Effector CD8-positive, alpha-beta T cell (primary cell): ENCODE data around the gene CCDC134.
A peak's percentile ranks its signal among the peaks of the same experiment; 100 is the strongest.

Experiments used
- DNase-seq: peaks from one replicate; lab custom pipeline; 2025; lab: John Stamatoyannopoulos, UW
- total RNA-seq, 4 experiments: gene quantifications; one replicate each; lab custom pipeline; 2026; lab: John Stamatoyannopoulos, UW

Gene CCDC134
- 35.7 to 55.1 (median 49.5) reads per million in 4 experiments for total RNA-seq

- peak; percentile 77 for DNase-seq
Measured at GRCh38 chr22:41800348-41801146, at the start of gene CCDC134. Gene CCDC134, plus strand, starts transcription at chr22:41800679. Its CDS starts 8,212 bp downstream, at chr22:41808891.

GRCh38 chr22:41752011-41752970 lies 48.2 kb upstream of the CCDC134 start:
- no peak for DNase-seq

- no peak for DNase-seq
Measured at GRCh38 chr22:41753984-41754383, 46.5 kb upstream of the CCDC134 start.

- no peak for DNase-seq
Measured at GRCh38 chr22:41757502-41757901, 43.0 kb upstream of the CCDC134 start.

GRCh38 chr22:41758231-41758630 lies 42.2 kb upstream of the CCDC134 start:
- no peak for DNase-seq

GRCh38 chr22:41762980-41763779 lies 37.3 kb upstream of the CCDC134 start:
- no peak for DNase-seq

- no peak for DNase-seq
Measured at GRCh38 chr22:41766476-41766875, 34.0 kb upstream of the CCDC134 start.

- no peak for DNase-seq
Measured at GRCh38 chr22:41768430-41768829, 32.0 kb upstream of the CCDC134 start.

GRCh38 chr22:41770715-41771468 lies 29.6 kb upstream of the CCDC134 start:
- no peak for DNase-seq

- DNase-seq, result no peak
Measured at GRCh38 chr22:41772198-41772597, 28.3 kb upstream of the CCDC134 start.

- DNase-seq, result no peak
Measured at GRCh38 chr22:41772645-41773044, 27.8 kb upstream of the CCDC134 start.

- no peak for DNase-seq
Measured at GRCh38 chr22:41775338-41775737, 25.1 kb upstream of the CCDC134 start.

GRCh38 chr22:41775976-41776375 lies 24.5 kb upstream of the CCDC134 start:
- no peak for DNase-seq

- DNase-seq, result no peak
Measured at GRCh38 chr22:41776381-41776780, 24.1 kb upstream of the CCDC134 start.

- no peak for DNase-seq
Measured at GRCh38 chr22:41777749-41778425, 22.6 kb upstream of the CCDC134 start.

GRCh38 chr22:41779929-41780505 lies 20.5 kb upstream of the CCDC134 start:
- DNase-seq, result no peak

- peak; percentile 81 for DNase-seq
Measured at GRCh38 chr22:41780746-41781505, 19.6 kb upstream of the CCDC134 start.

- no peak for DNase-seq
Measured at GRCh38 chr22:41781507-41781906, 19.0 kb upstream of the CCDC134 start.

- DNase-seq, result no peak
Measured at GRCh38 chr22:41782316-41782715, 18.2 kb upstream of the CCDC134 start.
